ENCODE data around the gene CFAP299.

DNA sequence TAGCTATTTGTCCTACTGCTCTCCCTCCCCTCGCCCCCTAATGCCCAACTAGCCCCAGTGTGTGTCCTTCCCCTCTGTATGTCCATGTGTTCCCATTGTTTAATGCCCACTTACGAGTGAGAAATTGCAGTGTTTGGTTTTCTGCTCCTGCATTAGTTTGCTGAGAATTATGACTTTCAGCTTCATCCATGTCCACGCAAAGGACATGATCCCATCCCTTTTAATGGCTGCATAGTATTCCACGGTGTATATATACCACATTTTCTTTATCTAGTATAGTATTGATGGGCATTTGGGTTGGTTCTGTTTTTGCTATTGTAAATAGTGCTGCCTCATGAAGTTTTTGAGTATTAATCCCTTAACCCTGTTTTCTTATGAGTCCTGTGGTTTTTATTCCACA is 33.6 kb upstream of the CFAP299 start:
- TF ChIP-seq TAF1 (IDR thresholded peaks at IDR 0.05; ENCODE audit: low read depth, low read length) = no peak
- TF ChIP-seq POLR2A (IDR thresholded peaks at IDR 0.05; ENCODE audit: low read depth, low read length) = no peak

Data from GM12891 (cell line).